ENCODE measurements around the gene KLHL29. TPM values are rescaled to one million over a fixed set of nuclear protein-coding genes. Genes with fewer than 3 reads are reported as not detected.

KLHL29 gene
- total RNA-seq, 1 donor from 2014 or later: 17.5 TPM

DNA sequence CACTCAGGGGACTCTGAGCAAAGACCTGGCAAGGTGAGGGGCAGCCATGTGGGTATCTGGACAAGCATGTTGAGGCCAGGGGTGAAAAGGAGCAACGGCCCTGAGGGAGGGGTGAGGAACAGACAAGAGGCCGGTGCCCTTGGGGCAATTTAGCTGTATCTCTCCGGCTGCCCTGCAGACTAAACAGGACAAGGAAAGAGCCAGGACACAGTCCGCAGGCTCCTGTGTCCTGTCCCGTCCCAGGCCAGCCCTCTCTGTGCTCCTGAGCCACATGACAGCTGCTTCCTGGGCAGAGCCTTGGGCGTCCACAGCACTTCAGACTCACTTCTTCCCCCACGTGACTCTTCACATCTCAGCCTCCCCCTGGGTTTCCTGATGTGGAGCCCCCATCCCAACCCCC, 206.1 kb downstream of the KLHL29 start:
- peaks cover 3% of the 10 kb centered on the region for H3K36me3 Mint-ChIP-seq (ENCODE audit: low read depth, unreplicated experiment)
- TF ChIP-seq, protein P1, sequence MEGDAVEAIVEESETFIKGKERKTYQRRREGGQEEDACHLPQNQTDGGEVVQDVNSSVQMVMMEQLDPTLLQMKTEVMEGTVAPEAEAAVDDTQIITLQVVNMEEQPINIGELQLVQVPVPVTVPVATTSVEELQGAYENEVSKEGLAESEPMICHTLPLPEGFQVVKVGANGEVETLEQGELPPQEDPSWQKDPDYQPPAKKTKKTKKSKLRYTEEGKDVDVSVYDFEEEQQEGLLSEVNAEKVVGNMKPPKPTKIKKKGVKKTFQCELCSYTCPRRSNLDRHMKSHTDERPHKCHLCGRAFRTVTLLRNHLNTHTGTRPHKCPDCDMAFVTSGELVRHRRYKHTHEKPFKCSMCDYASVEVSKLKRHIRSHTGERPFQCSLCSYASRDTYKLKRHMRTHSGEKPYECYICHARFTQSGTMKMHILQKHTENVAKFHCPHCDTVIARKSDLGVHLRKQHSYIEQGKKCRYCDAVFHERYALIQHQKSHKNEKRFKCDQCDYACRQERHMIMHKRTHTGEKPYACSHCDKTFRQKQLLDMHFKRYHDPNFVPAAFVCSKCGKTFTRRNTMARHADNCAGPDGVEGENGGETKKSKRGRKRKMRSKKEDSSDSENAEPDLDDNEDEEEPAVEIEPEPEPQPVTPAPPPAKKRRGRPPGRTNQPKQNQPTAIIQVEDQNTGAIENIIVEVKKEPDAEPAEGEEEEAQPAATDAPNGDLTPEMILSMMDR (IDR thresholded peaks at IDR 0.05; ENCODE audit: unreplicated experiment): no peak
- H3K27ac Mint-ChIP-seq (ENCODE audit: unreplicated experiment): peak overlapping the region; percentile 95
- peaks cover 52% of the 10 kb centered on the region for H3K4me1 Mint-ChIP-seq (ENCODE audit: unreplicated experiment)
- DNase-seq (ENCODE audit: low spot score): peak; percentile 35
- H3K4me3 Mint-ChIP-seq (ENCODE audit: unreplicated experiment): peak overlapping the region; percentile 32
- peaks cover 6% of the 10 kb centered on the region for H3K27me3 Mint-ChIP-seq (ENCODE audit: unreplicated experiment)
- H3K9me3 Mint-ChIP-seq (ENCODE audit: unreplicated experiment): no peaks in the 10 kb centered on the region

- peaks cover 10% of the 10 kb centered on the region for H3K27me3 Mint-ChIP-seq (ENCODE audit: unreplicated experiment)
- no peaks in the 10 kb centered on the region for H3K9me3 Mint-ChIP-seq (ENCODE audit: unreplicated experiment)
- peaks cover 60% of the 10 kb centered on the region for H3K4me1 Mint-ChIP-seq (ENCODE audit: unreplicated experiment)
- no peak overlapping the region for H3K4me3 Mint-ChIP-seq (ENCODE audit: unreplicated experiment)
- TF ChIP-seq, protein P1 (IDR thresholded peaks at IDR 0.05; ENCODE audit: unreplicated experiment): no peak
- peaks cover 3% of the 10 kb centered on the region for H3K36me3 Mint-ChIP-seq (ENCODE audit: low read depth, unreplicated experiment)
- no peak for DNase-seq (ENCODE audit: low spot score)
- peak overlapping the region; percentile 91 for H3K27ac Mint-ChIP-seq (ENCODE audit: unreplicated experiment)
Measured at GRCh38 chr2:23592061-23592685, 207.2 kb downstream of the KLHL29 start.

DNA sequence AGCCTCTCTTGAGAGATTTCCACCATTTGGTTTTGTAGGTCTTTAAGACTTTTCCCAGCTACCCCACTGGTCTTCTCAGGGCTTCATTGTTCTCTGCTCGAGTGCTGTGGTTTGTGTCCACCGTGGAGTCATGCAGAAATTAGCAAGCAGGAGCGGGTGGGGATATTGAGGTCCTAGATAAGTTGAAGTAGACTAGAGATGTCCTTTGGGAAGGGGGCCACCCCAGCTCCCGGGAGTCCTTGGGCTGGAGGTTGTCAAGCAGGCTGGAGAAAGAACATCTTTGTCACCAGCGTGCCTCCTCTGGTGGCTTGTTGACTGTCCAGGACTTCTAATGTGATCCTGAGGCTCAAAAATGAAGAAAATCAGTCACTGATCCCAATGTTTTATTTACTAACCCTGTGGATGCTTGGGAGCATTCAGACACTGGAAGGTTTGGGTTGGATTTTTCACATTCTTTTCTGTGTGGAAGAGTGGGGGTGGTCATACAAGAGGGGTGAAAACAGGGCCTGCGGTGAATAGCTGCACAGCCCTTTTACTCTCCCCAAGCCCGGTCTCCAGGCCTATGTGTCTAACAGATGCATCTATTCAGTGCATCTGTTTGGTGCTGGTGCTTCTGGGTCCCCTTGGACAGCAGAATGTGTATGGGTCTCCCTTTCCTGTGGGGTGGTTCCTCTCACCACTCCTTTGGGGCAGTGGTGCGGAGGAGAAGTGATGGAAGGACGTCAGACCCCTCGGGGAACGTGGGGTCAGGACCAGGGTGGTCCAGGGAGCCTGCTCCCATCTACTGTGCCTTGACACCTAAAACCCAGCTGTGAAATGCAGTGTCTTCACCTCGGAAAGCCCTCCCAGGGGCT, 208.1 kb downstream of the KLHL29 start:
- H3K4me3 Mint-ChIP-seq (ENCODE audit: unreplicated experiment): no peak overlapping the region
- DNase-seq (ENCODE audit: low spot score): no peak
- peak overlapping the region; percentile 36 for H3K27ac Mint-ChIP-seq (ENCODE audit: unreplicated experiment)
- TF ChIP-seq, protein P1 (IDR thresholded peaks at IDR 0.05; ENCODE audit: unreplicated experiment): no peak
- peaks cover 3% of the 10 kb centered on the region for H3K36me3 Mint-ChIP-seq (ENCODE audit: low read depth, unreplicated experiment)
- no peaks in the 10 kb centered on the region for H3K9me3 Mint-ChIP-seq (ENCODE audit: unreplicated experiment)
- H3K4me1 Mint-ChIP-seq (ENCODE audit: unreplicated experiment): peaks cover 60% of the 10 kb centered on the region
- H3K27me3 Mint-ChIP-seq (ENCODE audit: unreplicated experiment): peaks cover 13% of the 10 kb centered on the region

GRCh38 chr2:23593752-23594459, 208.9 kb downstream of the KLHL29 start:
- Mint-ChIP-seq H3K36me3 (ENCODE audit: low read depth, unreplicated experiment) (peaks cover 3% of the 10 kb centered on the region), H3K4me3 (ENCODE audit: unreplicated experiment) (no peak overlapping the region), H3K27me3 (ENCODE audit: unreplicated experiment) (peaks cover 13% of the 10 kb centered on the region), H3K9me3 (ENCODE audit: unreplicated experiment) (no peaks in the 10 kb centered on the region), H3K27ac (ENCODE audit: unreplicated experiment) (peak overlapping the region; percentile 84), H3K4me1 (ENCODE audit: unreplicated experiment) (peaks cover 60% of the 10 kb centered on the region)
- TF ChIP-seq, protein P1 (IDR thresholded peaks at IDR 0.05; ENCODE audit: unreplicated experiment): no peak
- DNase-seq (ENCODE audit: low spot score): no peak

Data from endothelial cell (in vitro differentiated cells).